ENCODE data around the gene ZNRD2.

The ZNRD2 gene

GRCh38 chr11:65542738-65543390 is 27.4 kb upstream of the ZNRD2 start:
- H3K4me3 ChIP-seq (ENCODE audit: low read depth, low read length) = no peak overlapping the region
- TF ChIP-seq, protein P1, sequence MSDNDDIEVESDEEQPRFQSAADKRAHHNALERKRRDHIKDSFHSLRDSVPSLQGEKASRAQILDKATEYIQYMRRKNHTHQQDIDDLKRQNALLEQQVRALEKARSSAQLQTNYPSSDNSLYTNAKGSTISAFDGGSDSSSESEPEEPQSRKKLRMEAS (IDR thresholded peaks at IDR 0.05; ENCODE audit: low read depth, low read length) = no peak
- TF ChIP-seq MYC (IDR thresholded peaks at IDR 0.05; ENCODE audit: low read depth, low read length) = no peak
- no peak for TF ChIP-seq POLR2A (IDR thresholded peaks at IDR 0.05; ENCODE audit: extremely low read depth, insufficient read length)
- TF ChIP-seq CTCF (IDR thresholded peaks at IDR 0.05; ENCODE audit: low read depth, low read length) = no peak

GRCh38 chr11:65545853-65546216 is 24.4 kb upstream of the ZNRD2 start:
- DNase-seq (ENCODE audit: low read depth) = no peak
- peak overlapping the region; percentile 43 for H3K4me3 ChIP-seq (ENCODE audit: low read depth, low read length)
- TF ChIP-seq POLR2A (IDR thresholded peaks at IDR 0.05; ENCODE audit: extremely low read depth, insufficient read length) (no peak), CTCF (IDR thresholded peaks at IDR 0.05; ENCODE audit: low read depth, low read length) (no peak), MYC (IDR thresholded peaks at IDR 0.05; ENCODE audit: low read depth, low read length) (no peak)
- TF ChIP-seq, protein P1 (IDR thresholded peaks at IDR 0.05; ENCODE audit: low read depth, low read length) = no peak

More at GRCh38 chr11:65542738-65543390, 27.4 kb upstream of the ZNRD2 start:
- no peak for DNase-seq (ENCODE audit: low read depth)

DNA sequence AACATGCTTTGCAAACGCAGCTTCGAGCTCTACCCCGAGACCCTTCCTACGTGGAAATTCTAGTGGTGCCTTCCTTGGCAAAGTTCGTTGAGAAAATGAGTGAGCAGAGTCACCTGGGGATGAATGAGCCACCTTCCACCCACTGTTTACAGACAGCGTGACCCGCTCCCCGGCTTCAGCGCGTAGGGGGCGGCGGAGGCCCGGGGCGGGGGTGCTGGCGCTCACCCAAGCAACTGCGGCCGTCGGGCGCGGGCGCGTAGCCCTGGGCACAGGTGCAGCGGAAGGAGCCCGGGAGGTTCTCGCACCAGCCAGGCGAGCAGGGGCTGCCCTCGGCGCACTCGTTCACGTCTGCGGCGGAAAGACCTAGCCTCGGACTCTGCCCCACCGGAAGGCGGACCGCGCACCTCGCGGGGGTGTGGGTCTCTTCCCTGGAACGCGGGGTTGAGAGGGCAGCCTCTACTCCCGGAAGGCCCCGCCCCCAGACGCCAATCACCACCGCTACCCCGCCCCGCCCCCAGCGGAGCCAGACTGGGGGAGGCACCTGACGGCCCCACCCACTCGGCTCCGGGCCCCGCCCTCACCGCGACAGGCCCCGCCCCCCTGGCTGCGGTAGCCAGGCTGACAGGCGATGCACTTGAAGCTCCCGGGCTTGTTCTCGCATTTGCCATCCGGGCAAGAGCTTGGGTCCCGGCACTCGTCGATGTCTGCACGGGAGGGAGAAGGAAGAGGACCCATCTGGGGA is 23.9 kb upstream of the ZNRD2 start:
- peak overlapping the region; percentile 43 for H3K4me3 ChIP-seq (ENCODE audit: low read depth, low read length)
- DNase-seq (ENCODE audit: low read depth) = peak; percentile 91
- no peak for TF ChIP-seq CTCF (IDR thresholded peaks at IDR 0.05; ENCODE audit: low read depth, low read length)
- TF ChIP-seq, protein P1 (IDR thresholded peaks at IDR 0.05; ENCODE audit: low read depth, low read length) = peak; percentile 32; the same call in 1 of the 2 replicates
- TF ChIP-seq MYC (IDR thresholded peaks at IDR 0.05; ENCODE audit: low read depth, low read length) = 0 out of 2 replicates have a peak, but pooled peaks have one; percentile 23

- TF ChIP-seq POLR2A (IDR thresholded peaks at IDR 0.05; ENCODE audit: extremely low read depth, insufficient read length) (no peak), CTCF (IDR thresholded peaks at IDR 0.05; ENCODE audit: low read depth, low read length) (peak; percentile 19), MYC (IDR thresholded peaks at IDR 0.05; ENCODE audit: low read depth, low read length) (no peak)
- TF ChIP-seq, protein P1 (IDR thresholded peaks at IDR 0.05; ENCODE audit: low read depth, low read length) = no peak
- H3K4me3 ChIP-seq (ENCODE audit: low read depth, low read length) = no peak overlapping the region
- DNase-seq (ENCODE audit: low read depth) = no peak
Observed at GRCh38 chr11:65547446-65548125, 22.7 kb upstream of the ZNRD2 start.

GRCh38 chr11:65548395-65548794 is 21.9 kb upstream of the ZNRD2 start:
- no peak for TF ChIP-seq POLR2A (IDR thresholded peaks at IDR 0.05; ENCODE audit: extremely low read depth, insufficient read length)
- TF ChIP-seq, protein P1 (IDR thresholded peaks at IDR 0.05; ENCODE audit: low read depth, low read length) = no peak
- no peak for DNase-seq (ENCODE audit: low read depth)
- H3K4me3 ChIP-seq (ENCODE audit: low read depth, low read length) = no peak overlapping the region

Data from NB4 (cell line).